Upper lobe of left lung (tissue), 6 donors: ENCODE data around the gene PARD3B. TPM values are rescaled to one million over a fixed set of nuclear protein-coding genes. Genes with fewer than 3 reads are reported as not detected.

Source experiments
- ATAC-seq, 2 donors: fragments of 200-7000 bp; cut with Tn5 transposase; one replicate each; pipeline ENCODE4 v1.9.1; 2022; ENCODE audit warnings: mild to moderate bottlenecking in 2 of 2, moderate library complexity in 2 of 2; ENCODE audit not compliant: low FRiP score in 2 of 2
- DNase-seq, 2 donors: peaks; one replicate each; pipeline ENCODE4 v3.0.0-alpha.2; 2019 to 2020
- H3K27ac ChIP-seq, 4 donors: fragments of 200-600 bp; sonication (generic); one replicate each; pipeline ENCODE4 v1.5.1; 2016 to 2019
- H3K27me3 ChIP-seq, 4 donors: fragments of 200-600 bp; sonication (generic); one replicate each; pipeline ENCODE4 v1.5.1; 2017 to 2019
- H3K36me3 ChIP-seq, 4 donors: fragments of 200-600 bp; sonication (generic); one replicate each; pipeline ENCODE4 v1.5.1; 2016 to 2019
- H3K4me1 ChIP-seq, 4 donors: fragments of 200-600 bp; sonication (generic); one replicate each; pipeline ENCODE4 v1.5.1; 2018 to 2019
- H3K4me3 ChIP-seq, 4 donors: fragments of 200-600 bp; sonication (generic); one replicate each; pipeline ENCODE4 v1.5.1; 2017 to 2019; ENCODE audit warnings: mild to moderate bottlenecking in 2 of 4, moderate library complexity in 1 of 4
- H3K9me3 ChIP-seq, 4 donors: fragments of 200-600 bp; sonication (generic); one replicate each; pipeline ENCODE4 v1.5.1; 2018 to 2019
- CTCF ChIP-seq, 6 experiments: fragments of 450-650 bp in 4 of 6; fragments of 200-600 bp in 2 of 6; sonication (generic) in 2 of 6; IDR thresholded peaks; one replicate each; pipeline ENCODE4 v1.5.1; 2016 to 2019; ENCODE audit warnings: antibody characterized with exemption in 6 of 6
- EP300 ChIP-seq, 4 donors: sonication (generic); formaldehyde crosslinking; IDR thresholded peaks; one replicate each; pipeline ENCODE4 v1.5.1; 2017; ENCODE audit warnings: antibody characterized with exemption in 4 of 4, control low read depth in 2 of 4
- POLR2A ChIP-seq, 4 donors: fragments of 450-650 bp; IDR thresholded peaks; one replicate each; pipeline ENCODE4 v1.5.1; 2016 to 2017; ENCODE audit warnings: antibody characterized with exemption in 4 of 4, mild to moderate bottlenecking in 2 of 4
- POLR2AphosphoS5 ChIP-seq, 2 donors: sonication (generic); formaldehyde crosslinking; IDR thresholded peaks; one replicate each; pipeline ENCODE4 v1.5.1; 2017; ENCODE audit warnings: antibody characterized with exemption in 2 of 2
- WGBS, 2 donors: methylation state at CpG; one replicate each; pipeline ENCODE4 v1.1.5; 2017 to 2018; 5-methylcytosine and 5-hydroxymethylcytosine counted together
- small RNA-seq, 4 donors: library from RNA; depleted of rRNA; stranded (forward); fragments of <200 nt; gene quantifications; one replicate each; pipeline ENCODE3, GENCODE V24; 2016
- total RNA-seq, 6 donors: library from RNA; depleted of rRNA in 4 of 6; stranded (reverse); fragments of >200 nt in 4 of 6; gene quantifications; one replicate each; pipeline versions ENCODE4 v1.1.0 to v1.2.1, GENCODE V29; 2016 to 2021
- donor health status: DM: no; HTN: no; CAD: no; lungs with moderate emphysema.
- donor health status: DM: no; HTN: yes; CAD: no; lungs with severe emphysema.

PARD3B gene
- total RNA-seq, 6 donors from 2014 or later: 17.8 to 44.9 (median 24.2) TPM

GRCh38 chr2:205661281-205661680, 1116.0 kb downstream of the PARD3B start:
- DNase-seq (no peak), ATAC-seq (no peak)
- Histone ChIP-seq H3K4me3 (no peak overlapping the region), H3K36me3 (no peaks in the 10 kb centered on the region), H3K27me3 (no peaks in the 10 kb centered on the region), H3K9me3 (no peaks in the 10 kb centered on the region), H3K4me1 (peaks cover 0 to 9% (median 7%) of the 10 kb centered on the region in 4 donors), H3K27ac (peak overlapping the region in 1 of 4 donors; percentile 10)
- 90 to 91% methylated on average over 5 of the region's 5 CpGs for WGBS, 2 donors
- TF ChIP-seq POLR2AphosphoS5 (IDR thresholded peaks at IDR 0.05) (no peak), POLR2A (IDR thresholded peaks at IDR 0.05) (no peak), CTCF (IDR thresholded peaks at IDR 0.05) (no peak), EP300 (IDR thresholded peaks at IDR 0.05) (no peak)

GRCh38 chr2:205662206-205662965, 1117.1 kb downstream of the PARD3B start:
- 89 to 92% methylated on average over 1 to 3 of the region's 3 CpGs for WGBS, 2 donors
- no peak for DNase-seq
- TF ChIP-seq CTCF (IDR thresholded peaks at IDR 0.05) (no peak), POLR2A (IDR thresholded peaks at IDR 0.05) (no peak), POLR2AphosphoS5 (IDR thresholded peaks at IDR 0.05) (no peak), EP300 (IDR thresholded peaks at IDR 0.05) (no peak)
- peaks cover 0 to 5% (median 2%) of the 10 kb centered on the region in 4 donors for H3K4me1 ChIP-seq
- ATAC-seq: no peak
- H3K27ac ChIP-seq: no peak overlapping the region
- H3K9me3 ChIP-seq: no peaks in the 10 kb centered on the region
- H3K36me3 ChIP-seq: no peaks in the 10 kb centered on the region
- no peaks in the 10 kb centered on the region for H3K27me3 ChIP-seq
- no peak overlapping the region for H3K4me3 ChIP-seq

- DNase-seq (no peak), ATAC-seq (no peak)
- H3K36me3 ChIP-seq: no peaks in the 10 kb centered on the region
- H3K9me3 ChIP-seq: no peaks in the 10 kb centered on the region
- TF ChIP-seq EP300 (IDR thresholded peaks at IDR 0.05) (no peak), CTCF (IDR thresholded peaks at IDR 0.05) (no peak), POLR2AphosphoS5 (IDR thresholded peaks at IDR 0.05) (no peak), POLR2A (IDR thresholded peaks at IDR 0.05) (no peak)
- H3K4me1 ChIP-seq: peaks cover 0 to 5% (median 0%) of the 10 kb centered on the region in 4 donors
- WGBS, 2 donors: 67 to 84% methylated on average over 2 of the region's 2 CpGs
- no peak overlapping the region for H3K27ac ChIP-seq
- H3K4me3 ChIP-seq: no peak overlapping the region
- H3K27me3 ChIP-seq: no peaks in the 10 kb centered on the region
Measured at GRCh38 chr2:205665791-205666190, 1120.5 kb downstream of the PARD3B start.

Small RNA genes within 50 kb of the gene (small RNA-seq; reads per million reads assigned to genes)
- gene AC008171.1: 0 reads per million in 4 donors
